Activated gamma-delta T cell treated with Interleukin-2 at 50 U/mL for 16 hours (primary cell): ENCODE measurements around the gene PMEL.
"Not testable (repeated sequence)": the region's sequence is repeated elsewhere in the genome, so short reads cannot be mapped to it uniquely, and the experiment has no call there.

Source experiments
- DNase-seq: peaks from one replicate; pipeline ENCODE4 v3.0.0-alpha.2; 2020

The PMEL gene

GRCh38 chr12:55982319-55982936 lies 16.6 kb upstream of the PMEL start:
- DNase-seq: no peak

- DNase-seq: not testable (repeated sequence)
These were observed 16.0 kb upstream of the PMEL start for GRCh38 chr12:55981882-55982281.

GRCh38 chr12:55979069-55979468 lies 13.2 kb upstream of the PMEL start:
- no peak for DNase-seq

GRCh38 chr12:55978393-55978792 lies 12.6 kb upstream of the PMEL start:
- no peak for DNase-seq

- no peak for DNase-seq
These were observed 8.5 kb upstream of the PMEL start for GRCh38 chr12:55974308-55974730.

GRCh38 chr12:55973599-55974307 lies 7.9 kb upstream of the PMEL start, which contains the start of gene RAB5B:
RAB5B (plus strand) TSS chr12:55974078; CDS start chr12:55986961, 12,883 bp downstream.
- peak; percentile 98 for DNase-seq

- DNase-seq: no peak
These were observed 7.2 kb upstream of the PMEL start for GRCh38 chr12:55972911-55973598.

GRCh38 chr12:55972456-55972855 lies 6.6 kb upstream of the PMEL start:
- no peak for DNase-seq

- DNase-seq: no peak
These were observed 6.2 kb upstream of the PMEL start for GRCh38 chr12:55972042-55972441.

- DNase-seq: no peak
These were observed 4.9 kb upstream of the PMEL start for GRCh38 chr12:55970775-55971174.

GRCh38 chr12:55969356-55969755 lies 3.5 kb upstream of the PMEL start:
- DNase-seq: no peak

- DNase-seq: peak; percentile 86
These were observed 803 bp upstream of the PMEL start, which contains the start of gene CDK2 for GRCh38 chr12:55966408-55967281. CDK2 (plus strand) TSS chr12:55966830; CDS start chr12:55967009, 179 bp downstream.

GRCh38 chr12:55965240-55965639 lies 602 bp downstream of the PMEL start:
- DNase-seq: no peak

GRCh38 chr12:55963760-55964159 lies 2.1 kb downstream of the PMEL start:
- DNase-seq: no peak

GRCh38 chr12:55957106-55957859 lies 8.6 kb downstream of the PMEL start:
- no peak for DNase-seq

- DNase-seq: peak; percentile 49
These were observed 9.9 kb downstream of the PMEL start for GRCh38 chr12:55955800-55956508.

GRCh38 chr12:55955344-55955743 lies 10.5 kb downstream of the PMEL start:
- no peak for DNase-seq

GRCh38 chr12:55946553-55946952 lies 19.3 kb downstream of the PMEL start:
- no peak for DNase-seq

GRCh38 chr12:55942577-55943136 lies 23.2 kb downstream of the PMEL start:
- DNase-seq: no peak

GRCh38 chr12:55942055-55942454 lies 23.8 kb downstream of the PMEL start:
- no peak for DNase-seq
